NCI-H446 treated with DMSO at 0.1 percent for 48 hours (cell line): ENCODE measurements around the gene STARD3.
"Not testable (repeated sequence)": the region's sequence is repeated elsewhere in the genome, so short reads cannot be mapped to it uniquely, and the experiment has no call there.

Experiments
- DNase-seq: peaks from one replicate; lab custom pipeline; 2025; lab: John Stamatoyannopoulos, UW

The STARD3 gene

GRCh38 chr17:39695089-39695474 lies 58.1 kb downstream of the STARD3 start:
- no peak for DNase-seq

- DNase-seq, result no peak
These were observed 59.8 kb downstream of the STARD3 start for GRCh38 chr17:39696731-39697130.

GRCh38 chr17:39697961-39698360 lies 61.0 kb downstream of the STARD3 start:
- no peak for DNase-seq

- DNase-seq, result not testable (repeated sequence)
These were observed 62.3 kb downstream of the STARD3 start for GRCh38 chr17:39699157-39699817.

GRCh38 chr17:39699818-39700147 lies 62.8 kb downstream of the STARD3 start, which contains the start of gene ERBB2:
ERBB2 (plus strand) TSS chr17:39700064; CDS start chr17:39700239, 175 bp downstream.
- DNase-seq, result no peak

- DNase-seq, result no peak
These were observed 63.4 kb downstream of the STARD3 start for GRCh38 chr17:39700148-39700987.

GRCh38 chr17:39701012-39701783 lies 64.3 kb downstream of the STARD3 start:
- DNase-seq, result no peak

GRCh38 chr17:39701784-39702422 lies 65.0 kb downstream of the STARD3 start:
- no peak for DNase-seq

GRCh38 chr17:39702901-39703893 lies 66.3 kb downstream of the STARD3 start:
- DNase-seq, result no peak

GRCh38 chr17:39703913-39704312 lies 67.0 kb downstream of the STARD3 start:
- DNase-seq, result no peak

- DNase-seq, result no peak
These were observed 68.0 kb downstream of the STARD3 start for GRCh38 chr17:39704821-39705551.

- DNase-seq, result no peak
These were observed 68.9 kb downstream of the STARD3 start for GRCh38 chr17:39705786-39706348.

- no peak for DNase-seq
These were observed 69.4 kb downstream of the STARD3 start for GRCh38 chr17:39706383-39706782.

- DNase-seq, result no peak
These were observed 70.0 kb downstream of the STARD3 start for GRCh38 chr17:39706921-39707337.

- DNase-seq, result no peak
These were observed 72.5 kb downstream of the STARD3 start for GRCh38 chr17:39709319-39709997.

GRCh38 chr17:39709998-39710964 lies 73.3 kb downstream of the STARD3 start:
- no peak for DNase-seq

GRCh38 chr17:39711071-39711470 lies 74.1 kb downstream of the STARD3 start:
- DNase-seq, result not testable (repeated sequence)

- DNase-seq, result no peak
These were observed 74.9 kb downstream of the STARD3 start for GRCh38 chr17:39711851-39712250.
